ENCODE measurements around the gene ABLIM1. TPM values are rescaled to one million over a fixed set of nuclear protein-coding genes. Genes with fewer than 3 reads are reported as not detected.
A peak's percentile ranks its signal among the peaks of the same experiment; 100 is the strongest.

Gene ABLIM1
- total RNA-seq, 1 experiment from 2014 or later = 89.4 TPM

DNA sequence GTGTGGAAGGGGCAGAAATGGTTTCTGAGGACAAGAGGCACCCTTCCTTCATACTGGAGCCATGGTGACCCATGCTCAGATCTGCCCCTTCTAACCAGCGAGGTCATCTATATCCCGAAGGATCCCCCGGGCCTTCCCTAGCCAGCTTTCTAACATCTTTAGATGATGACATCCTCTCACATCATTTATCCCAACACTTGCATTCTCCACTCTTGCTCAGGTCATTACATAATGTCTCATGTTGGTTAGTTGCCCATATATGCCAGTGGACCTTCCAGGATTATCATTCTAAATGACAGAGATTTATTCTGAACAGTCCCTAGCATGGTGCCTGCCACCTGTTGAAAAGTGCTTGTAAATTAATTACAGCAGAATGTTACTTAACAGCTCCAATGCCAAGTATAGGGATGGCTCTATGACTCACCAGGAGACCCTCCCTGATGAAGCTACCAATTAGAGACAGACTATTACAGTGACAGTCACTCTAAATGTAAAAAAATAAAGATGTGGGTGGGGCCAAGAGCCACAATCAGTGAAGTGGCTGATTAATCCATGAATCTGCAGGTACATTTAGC lies 22.6 kb upstream of the ABLIM1 start:
- no peak for DNase-seq
- Mint-ChIP-seq H3K9me3 (ENCODE audit: low read depth, unreplicated experiment) (no peaks in the 10 kb centered on the region), H3K4me3 (ENCODE audit: low read depth, unreplicated experiment) (no peak overlapping the region), H3K27me3 (ENCODE audit: unreplicated experiment) (no peaks in the 10 kb centered on the region), H3K36me3 (ENCODE audit: insufficient read depth, unreplicated experiment) (peaks cover 6% of the 10 kb centered on the region), H3K4me1 (ENCODE audit: low read depth, unreplicated experiment) (peaks cover 53% of the 10 kb centered on the region), H3K27ac (ENCODE audit: unreplicated experiment) (peak overlapping the region; percentile 39)
- CTCF ChIA-PET = no interaction called here
- intact Hi-C loops (cut with micrococcal nuclease; ENCODE audit: unreplicated experiment) = no loop called here
- BruUV-seq (replicated peaks) = no TSS peak
- TF ChIP-seq, protein P1, sequence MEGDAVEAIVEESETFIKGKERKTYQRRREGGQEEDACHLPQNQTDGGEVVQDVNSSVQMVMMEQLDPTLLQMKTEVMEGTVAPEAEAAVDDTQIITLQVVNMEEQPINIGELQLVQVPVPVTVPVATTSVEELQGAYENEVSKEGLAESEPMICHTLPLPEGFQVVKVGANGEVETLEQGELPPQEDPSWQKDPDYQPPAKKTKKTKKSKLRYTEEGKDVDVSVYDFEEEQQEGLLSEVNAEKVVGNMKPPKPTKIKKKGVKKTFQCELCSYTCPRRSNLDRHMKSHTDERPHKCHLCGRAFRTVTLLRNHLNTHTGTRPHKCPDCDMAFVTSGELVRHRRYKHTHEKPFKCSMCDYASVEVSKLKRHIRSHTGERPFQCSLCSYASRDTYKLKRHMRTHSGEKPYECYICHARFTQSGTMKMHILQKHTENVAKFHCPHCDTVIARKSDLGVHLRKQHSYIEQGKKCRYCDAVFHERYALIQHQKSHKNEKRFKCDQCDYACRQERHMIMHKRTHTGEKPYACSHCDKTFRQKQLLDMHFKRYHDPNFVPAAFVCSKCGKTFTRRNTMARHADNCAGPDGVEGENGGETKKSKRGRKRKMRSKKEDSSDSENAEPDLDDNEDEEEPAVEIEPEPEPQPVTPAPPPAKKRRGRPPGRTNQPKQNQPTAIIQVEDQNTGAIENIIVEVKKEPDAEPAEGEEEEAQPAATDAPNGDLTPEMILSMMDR (IDR thresholded peaks at IDR 0.05; ENCODE audit: unreplicated experiment) = no peak

DNA sequence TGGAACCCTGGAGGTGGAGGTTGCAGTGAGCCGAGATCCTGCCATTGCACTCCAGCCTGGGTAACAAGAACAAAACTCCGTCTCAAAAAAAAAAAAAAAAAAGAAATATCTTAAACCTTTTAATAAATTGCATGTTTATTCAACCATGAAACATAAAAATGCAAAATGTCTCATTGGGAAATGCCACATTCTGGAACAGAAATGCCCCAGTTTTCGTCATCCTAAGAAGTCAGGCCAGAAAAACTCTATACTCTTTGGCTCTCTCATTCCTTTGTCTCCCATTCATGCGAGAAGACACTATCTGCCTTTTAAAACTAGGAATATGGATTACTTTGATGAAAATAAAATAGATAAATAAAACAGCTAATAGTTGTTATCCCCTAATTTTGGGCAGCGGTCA lies 21.5 kb upstream of the ABLIM1 start:
- CTCF ChIA-PET = no interaction called here
- TF ChIP-seq, protein P1 (IDR thresholded peaks at IDR 0.05; ENCODE audit: unreplicated experiment) = no peak
- no peaks in the 10 kb centered on the region for H3K36me3 Mint-ChIP-seq (ENCODE audit: insufficient read depth, unreplicated experiment)
- no TSS peak for BruUV-seq (replicated peaks)
- peak overlapping the region; percentile 61 for H3K27ac Mint-ChIP-seq (ENCODE audit: unreplicated experiment)
- H3K4me3 Mint-ChIP-seq (ENCODE audit: low read depth, unreplicated experiment) = no peak overlapping the region
- no peaks in the 10 kb centered on the region for H3K9me3 Mint-ChIP-seq (ENCODE audit: low read depth, unreplicated experiment)
- no peak for DNase-seq
- peaks cover 43% of the 10 kb centered on the region for H3K4me1 Mint-ChIP-seq (ENCODE audit: low read depth, unreplicated experiment)
- intact Hi-C loops (cut with micrococcal nuclease; ENCODE audit: unreplicated experiment) = loop anchor here (2.0 kb wide), 1 partner anchor 55 kb away; no protein-coding TSS in a partner anchor
- no peaks in the 10 kb centered on the region for H3K27me3 Mint-ChIP-seq (ENCODE audit: unreplicated experiment)

DNA sequence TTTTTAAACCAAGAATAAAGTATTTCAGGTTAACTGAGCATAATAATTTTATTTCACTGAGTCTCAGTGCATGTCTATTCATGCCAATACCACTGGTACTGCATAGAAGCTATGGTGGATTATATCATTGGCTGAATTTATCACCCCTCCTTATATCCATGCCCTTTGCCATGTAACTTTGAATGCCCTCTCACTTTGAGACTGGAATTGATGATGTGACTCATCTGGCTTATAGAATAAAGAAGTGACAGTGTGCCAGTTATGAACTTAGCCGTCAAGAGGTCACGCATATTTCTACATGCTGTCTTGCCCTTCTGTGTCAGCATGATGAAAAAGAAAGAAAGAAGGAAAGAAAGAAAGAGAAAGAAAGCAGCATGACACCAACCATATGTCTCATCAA lies 20.7 kb upstream of the ABLIM1 start:
- DNase-seq = no peak
- intact Hi-C loops (cut with micrococcal nuclease; ENCODE audit: unreplicated experiment) = loop anchor here (2.0 kb wide), 1 partner anchor 54 kb away; no protein-coding TSS in a partner anchor
- Mint-ChIP-seq H3K27ac (ENCODE audit: unreplicated experiment) (peak overlapping the region; percentile 61), H3K4me3 (ENCODE audit: low read depth, unreplicated experiment) (peak overlapping the region; percentile 4), H3K4me1 (ENCODE audit: low read depth, unreplicated experiment) (peaks cover 35% of the 10 kb centered on the region), H3K27me3 (ENCODE audit: unreplicated experiment) (no peaks in the 10 kb centered on the region), H3K36me3 (ENCODE audit: insufficient read depth, unreplicated experiment) (no peaks in the 10 kb centered on the region), H3K9me3 (ENCODE audit: low read depth, unreplicated experiment) (no peaks in the 10 kb centered on the region)
- no TSS peak for BruUV-seq (replicated peaks)
- TF ChIP-seq, protein P1 (IDR thresholded peaks at IDR 0.05; ENCODE audit: unreplicated experiment) = no peak
- CTCF ChIA-PET = interaction anchor here (1.1 to 1.4 kb wide), 2 partner anchors 47 to 58 kb away, joined by 3 read pairs; no protein-coding TSS in a partner anchor

DNA sequence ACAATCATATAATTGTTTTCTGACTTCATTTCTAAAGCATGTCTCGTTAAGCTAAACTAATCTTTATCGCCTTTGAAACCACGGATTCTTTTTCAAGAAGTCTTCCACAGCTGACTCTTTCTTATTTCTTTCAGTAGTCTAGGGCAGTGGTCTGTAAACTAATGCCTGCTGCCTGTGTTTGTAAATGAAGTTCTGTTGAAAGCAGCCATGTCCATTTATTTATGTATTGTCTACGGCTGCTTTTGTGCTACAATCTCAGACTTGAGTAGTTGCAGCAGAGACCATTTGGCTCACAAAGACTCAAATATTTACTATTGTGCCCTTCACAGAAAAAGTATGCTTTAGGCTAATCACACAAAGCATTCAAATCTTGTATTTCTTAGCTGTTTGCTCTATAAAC lies 20.3 kb upstream of the ABLIM1 start:
- Mint-ChIP-seq H3K4me1 (ENCODE audit: low read depth, unreplicated experiment) (peaks cover 30% of the 10 kb centered on the region), H3K9me3 (ENCODE audit: low read depth, unreplicated experiment) (no peaks in the 10 kb centered on the region), H3K36me3 (ENCODE audit: insufficient read depth, unreplicated experiment) (no peaks in the 10 kb centered on the region), H3K27me3 (ENCODE audit: unreplicated experiment) (no peaks in the 10 kb centered on the region), H3K27ac (ENCODE audit: unreplicated experiment) (peak overlapping the region; percentile 61), H3K4me3 (ENCODE audit: low read depth, unreplicated experiment) (peak overlapping the region; percentile 4)
- DNase-seq = no peak
- CTCF ChIA-PET = interaction anchor here (0.6 to 1.4 kb wide), 3 partner anchors 46 to 284 kb away, joined by 3 read pairs; no protein-coding TSS in a partner anchor
- intact Hi-C loops (cut with micrococcal nuclease; ENCODE audit: unreplicated experiment) = loop anchor here (2.0 kb wide), 1 partner anchor 54 kb away; no protein-coding TSS in a partner anchor
- no TSS peak for BruUV-seq (replicated peaks)
- TF ChIP-seq, protein P1 (IDR thresholded peaks at IDR 0.05; ENCODE audit: unreplicated experiment) = no peak
